HG02870 (cell line): ENCODE results near the gene PAQR8.
"Not testable (repeated sequence)": the region's sequence is repeated elsewhere in the genome, so short reads cannot be mapped to it uniquely, and the experiment has no call there.

Experiments used
- ATAC-seq: cut with Tn5 transposase; IDR thresholded peaks from one replicate; pipeline ENCODE4 v1.9.1; 2021; ENCODE audit warnings: mild to moderate bottlenecking, moderate library complexity; ENCODE audit not compliant: unreplicated experiment

The PAQR8 gene

DNA sequence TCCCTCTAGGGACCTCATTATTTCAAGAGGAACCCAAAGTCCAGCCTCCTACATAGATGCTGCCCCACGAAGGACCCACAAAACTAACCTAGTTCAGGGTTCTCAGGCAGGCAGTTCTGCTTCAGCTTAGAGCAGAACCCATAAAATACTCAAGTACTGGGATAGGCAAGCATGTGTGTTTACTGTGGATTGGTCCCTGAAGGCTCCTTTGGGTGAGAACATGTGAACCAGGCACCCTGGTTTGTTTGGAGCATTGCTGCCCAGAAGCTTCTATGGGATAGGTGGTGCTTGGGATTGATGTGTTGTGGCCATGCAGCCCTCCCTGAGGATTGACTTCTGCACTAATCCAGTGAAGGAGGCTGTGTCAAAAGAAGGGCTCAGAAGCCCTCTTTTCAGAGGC, 43.3 kb downstream of the PAQR8 start:
- ATAC-seq = no peak

DNA sequence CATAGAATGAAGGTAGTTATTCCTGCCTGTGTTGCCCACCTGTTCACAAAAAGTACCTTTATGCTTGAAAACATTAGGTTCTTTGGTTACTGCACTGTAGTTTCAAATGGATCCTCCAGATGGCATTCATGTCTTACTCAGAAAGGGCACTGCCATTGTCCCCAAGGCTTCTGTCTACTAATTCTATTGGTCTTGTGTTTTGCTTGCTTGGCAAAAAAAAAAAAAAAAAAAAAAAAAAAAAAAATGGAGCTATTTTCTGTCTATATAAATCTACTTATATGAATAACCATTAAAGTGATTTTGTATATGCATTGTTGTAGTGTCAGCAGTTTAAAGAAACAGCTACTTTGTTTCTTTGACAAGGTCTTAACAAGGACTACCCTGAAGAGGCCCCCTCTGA, 45.5 kb downstream of the PAQR8 start:
- ATAC-seq = no peak

GRCh38 chr6:52409499-52409898, 47.5 kb downstream of the PAQR8 start:
- no peak for ATAC-seq

DNA sequence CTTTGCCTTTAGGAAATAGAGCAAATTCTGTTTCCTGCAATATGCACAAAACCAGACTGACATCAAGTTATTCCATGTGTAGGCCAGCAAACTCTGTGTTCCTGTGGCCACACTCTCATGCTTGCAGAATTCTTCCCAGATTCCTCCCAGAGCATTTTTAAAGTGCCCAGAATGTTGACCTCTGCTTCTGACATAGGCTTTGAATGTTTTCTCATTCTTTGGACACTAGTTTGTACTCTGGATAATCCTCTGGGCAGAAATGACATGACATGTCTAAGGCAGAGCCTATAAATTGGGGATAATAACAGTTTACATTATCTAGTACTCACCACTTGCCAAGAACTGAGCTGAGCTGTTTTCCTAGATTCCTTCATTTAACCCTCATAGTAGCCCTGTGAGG, 49.0 kb downstream of the PAQR8 start:
- ATAC-seq = no peak

DNA sequence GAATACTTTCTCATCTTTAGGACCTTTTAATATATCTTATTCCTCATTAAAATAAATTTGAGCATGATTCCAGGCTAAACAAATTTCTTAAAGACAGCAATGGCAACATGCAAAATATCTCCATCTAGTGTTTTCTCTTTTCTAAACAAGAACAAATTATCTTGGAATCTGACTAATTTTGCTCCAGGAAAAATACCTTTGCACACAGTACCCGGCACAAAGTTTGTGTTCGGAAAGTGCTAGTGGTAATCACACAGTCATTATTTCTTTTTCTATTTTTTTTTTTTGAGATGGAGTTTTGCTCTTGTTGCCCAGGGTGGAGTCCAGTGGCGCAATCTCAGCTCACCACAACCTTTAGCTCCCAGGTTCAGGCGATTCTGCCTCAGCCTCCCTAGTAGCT, 50.0 kb downstream of the PAQR8 start:
- ATAC-seq = no peak

DNA sequence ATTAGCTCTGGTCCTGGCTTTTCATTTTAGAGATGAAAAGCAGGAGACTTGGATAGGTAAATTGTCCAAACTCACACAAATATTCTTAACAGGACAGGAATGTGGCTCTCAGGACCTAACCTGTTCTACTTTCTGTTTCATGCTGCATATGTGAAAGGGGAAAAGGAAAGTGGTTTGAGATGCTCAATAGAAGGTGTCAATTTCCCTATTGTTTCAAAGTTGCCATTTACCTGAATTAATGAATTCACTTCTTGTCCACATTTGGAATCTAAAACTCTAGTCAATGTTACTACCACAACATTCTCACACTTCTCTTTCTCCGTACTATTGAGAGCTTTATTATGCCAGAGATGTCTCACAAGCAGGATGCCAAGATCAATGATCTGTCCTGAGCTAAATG, 53.4 kb downstream of the PAQR8 start:
- ATAC-seq = no peak

- no peak for ATAC-seq
These were observed 54.1 kb downstream of the PAQR8 start for GRCh38 chr6:52415917-52416628.

- ATAC-seq = no peak
These were observed 54.7 kb downstream of the PAQR8 start for GRCh38 chr6:52416629-52417151.

DNA sequence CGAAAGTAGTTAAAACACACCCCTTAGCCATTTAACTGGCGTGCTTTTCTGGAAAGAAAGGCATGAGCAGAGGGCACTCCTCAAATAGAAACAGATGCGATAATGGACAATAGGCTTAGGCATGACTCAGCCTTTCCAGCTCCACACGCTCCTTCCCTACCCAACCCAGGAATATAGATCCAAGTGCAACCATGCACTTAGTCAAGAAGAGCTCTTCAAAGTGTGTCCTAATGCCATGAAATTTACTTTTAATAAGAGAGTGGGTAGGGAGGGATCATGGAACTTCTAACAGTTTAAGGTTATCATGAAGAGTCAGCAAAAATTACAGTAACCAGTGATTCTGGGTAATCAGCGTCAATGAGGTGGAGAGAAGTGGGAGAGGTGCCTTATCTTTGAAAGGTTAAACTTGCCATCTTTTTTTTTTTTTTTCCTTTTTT, 55.7 kb downstream of the PAQR8 start:
- no peak for ATAC-seq

GRCh38 chr6:52418606-52419005, 56.7 kb downstream of the PAQR8 start:
- no peak for ATAC-seq

DNA sequence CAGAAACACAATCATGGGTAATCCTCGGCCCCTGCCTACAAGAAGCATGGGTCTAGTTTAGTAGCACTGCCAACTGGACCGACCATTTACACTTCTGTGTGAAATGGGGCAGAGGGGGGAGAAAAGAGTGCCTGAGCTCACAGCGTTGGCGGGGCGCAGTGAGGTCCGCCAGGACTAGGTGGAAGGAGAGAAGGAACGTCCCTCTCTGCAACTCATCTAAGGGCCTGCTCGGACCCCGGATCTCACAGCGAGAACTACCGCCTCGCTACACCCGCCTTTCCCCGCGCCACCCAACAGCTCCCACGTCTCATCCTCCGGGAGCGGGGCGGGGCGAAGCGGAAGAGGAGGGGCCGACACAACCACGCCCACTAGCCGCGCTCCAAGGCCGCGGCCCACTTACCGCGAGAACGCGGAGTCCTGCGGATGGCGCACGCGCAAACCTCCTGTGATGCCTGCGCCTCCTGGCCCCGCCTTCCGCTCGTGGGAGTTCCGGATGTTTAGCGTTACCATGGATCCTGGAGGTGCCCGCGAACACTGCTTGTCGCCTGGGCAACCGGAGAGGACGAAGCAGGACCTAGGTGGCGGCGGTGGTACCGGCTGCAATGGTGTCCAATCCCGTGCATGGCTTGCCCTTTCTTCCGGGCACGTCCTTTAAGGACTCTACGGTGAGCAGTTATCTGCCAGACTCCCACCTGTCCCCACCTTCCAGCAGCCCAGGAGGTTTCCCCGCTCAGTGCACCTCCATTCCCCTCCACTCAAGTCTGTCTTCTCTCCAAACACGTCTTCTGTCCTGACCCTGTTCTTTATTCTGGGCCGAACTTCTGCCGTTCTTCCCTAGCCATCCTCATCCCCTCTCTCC, 58.1 kb downstream of the PAQR8 start, which contains the start of gene EFHC1:
Gene EFHC1 (plus strand): TSS at position 534 of the 859 bp plus-strand sequence. CDS start 69 bp downstream, at position 603.
- peak; percentile 90 for ATAC-seq

GRCh38 chr6:52420668-52421358, 58.9 kb downstream of the PAQR8 start:
- ATAC-seq = no peak

DNA sequence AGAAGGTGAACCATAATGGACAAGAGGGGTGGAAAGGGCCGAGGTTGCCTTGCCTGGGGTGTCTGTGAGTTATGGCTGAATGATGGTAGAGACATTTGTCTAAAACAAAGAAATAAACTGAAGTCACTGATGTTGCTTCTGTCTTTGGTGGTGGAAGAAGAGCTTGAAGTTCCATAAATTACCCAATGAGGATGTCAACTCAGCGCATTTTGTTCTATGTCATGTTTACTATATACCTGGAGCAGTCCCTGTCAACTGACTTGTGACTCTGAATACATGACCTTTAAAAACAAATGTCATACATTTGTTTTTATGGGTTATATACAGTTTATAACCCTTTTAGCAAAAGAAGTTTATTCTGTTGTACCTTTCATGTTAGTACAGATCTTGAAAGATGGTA, 60.2 kb downstream of the PAQR8 start:
- no peak for ATAC-seq

DNA sequence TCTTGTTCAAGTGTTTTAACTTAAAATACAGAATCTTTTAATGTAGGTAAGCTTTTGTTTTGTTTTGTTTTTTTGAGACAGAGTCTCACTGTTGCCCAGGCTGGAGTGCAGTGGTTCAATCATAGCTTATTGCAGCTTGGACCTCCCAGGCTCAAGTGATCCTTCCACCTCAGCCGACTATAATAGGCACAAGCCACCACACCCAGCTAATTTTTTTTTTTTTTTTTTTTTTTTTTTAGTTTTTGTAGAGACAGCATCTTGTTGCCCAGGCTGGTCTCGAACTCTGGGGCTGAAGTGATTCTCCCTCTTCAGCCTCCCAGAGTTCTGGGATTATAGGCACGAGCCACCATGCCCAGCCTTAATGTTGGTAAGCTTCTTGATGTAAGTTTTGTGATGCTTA, 61.5 kb downstream of the PAQR8 start:
- no peak for ATAC-seq

- no peak for ATAC-seq
These were observed 62.0 kb downstream of the PAQR8 start for GRCh38 chr6:52423971-52424381.

DNA sequence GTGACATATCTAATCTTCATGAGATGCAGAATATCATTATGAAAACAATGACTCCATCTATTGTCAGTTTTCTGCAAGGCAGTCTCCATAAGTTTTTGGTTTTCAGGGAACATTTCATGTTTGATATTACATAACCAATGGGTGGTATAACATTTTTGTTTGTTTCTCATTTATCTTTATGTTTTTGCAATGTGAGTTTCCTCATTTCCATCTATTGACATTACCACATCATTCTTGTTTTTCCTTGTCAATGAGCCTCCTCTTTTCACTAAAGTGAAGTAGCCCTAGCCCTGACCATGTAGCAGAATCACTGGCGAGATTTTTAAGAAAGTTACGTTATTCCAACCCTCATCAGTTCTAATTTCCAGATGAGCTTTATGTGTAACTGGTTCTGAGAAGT, 62.6 kb downstream of the PAQR8 start:
- no peak for ATAC-seq

GRCh38 chr6:52426667-52427066, 64.7 kb downstream of the PAQR8 start:
- no peak for ATAC-seq

DNA sequence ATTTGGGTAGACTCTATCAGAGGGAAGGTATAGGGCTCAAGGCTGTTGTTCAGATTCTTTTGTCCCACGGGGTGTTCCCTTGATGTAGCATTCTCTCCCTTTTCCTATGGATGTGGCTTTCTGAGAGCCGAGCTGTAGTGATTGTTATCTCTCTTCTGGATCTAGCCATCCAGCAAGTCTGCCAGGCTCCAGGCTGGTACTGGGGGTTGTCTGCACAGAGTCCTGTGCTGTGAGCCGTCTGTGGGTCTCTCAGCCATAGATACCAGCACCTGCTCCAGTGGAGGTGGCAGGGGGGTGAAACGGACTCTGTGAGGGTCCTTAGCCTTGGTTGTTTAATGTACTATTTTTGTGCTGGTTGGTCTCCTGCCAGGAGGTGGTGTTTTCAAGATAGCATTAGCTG, 71.3 kb downstream of the PAQR8 start:
- not testable (repeated sequence) for ATAC-seq

GRCh38 chr6:52435345-52435744, 73.4 kb downstream of the PAQR8 start:
- ATAC-seq = no peak

DNA sequence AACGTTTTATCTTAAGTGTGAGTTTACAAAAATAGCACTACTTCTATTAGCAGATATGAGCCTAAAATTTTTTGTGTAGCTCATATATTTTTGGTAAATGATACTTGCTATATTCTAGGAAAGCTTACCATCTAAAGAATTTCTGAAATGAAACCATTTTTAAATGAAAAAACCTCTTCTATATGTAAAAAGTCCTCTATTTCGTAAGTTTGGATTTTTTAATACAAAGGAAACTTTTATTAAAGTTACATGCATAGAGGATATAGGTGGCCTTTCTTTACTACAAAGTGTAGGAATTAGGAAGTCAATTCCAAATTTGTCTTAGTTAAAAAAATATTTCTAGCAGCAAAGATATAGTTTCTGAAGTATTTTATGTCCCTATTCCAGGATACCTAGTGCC, 77.0 kb downstream of the PAQR8 start:
- no peak for ATAC-seq

- ATAC-seq = no peak
These were observed 92.6 kb downstream of the PAQR8 start for GRCh38 chr6:52454556-52454955.
